GM10248 (cell line): ENCODE data around the gene LHFPL3.
A peak's percentile ranks its signal among the peaks of the same experiment; 100 is the strongest.
"Not testable (repeated sequence)": the region's sequence is repeated elsewhere in the genome, so short reads cannot be mapped to it uniquely, and the experiment has no call there.

Source experiments
- CTCF ChIA-PET: fragments of 300-600 bp; sonication (Branson Sonifier 250); formaldehyde crosslinking; extraction: SDS; loops from one replicate; lab custom pipeline; 2021; ENCODE audit warnings: antibody characterized with exemption; lab: Yijun Ruan, JAX
- POLR2A ChIA-PET: fragments of 350-650 bp; sonication (Branson Sonifier 250); formaldehyde crosslinking; extraction: SDS; loops from one replicate; lab custom pipeline; 2020; ENCODE audit warnings: antibody characterized with exemption; lab: Yijun Ruan, JAX
- DNase-seq: peaks from one replicate; pipeline ENCODE4 v3.0.0; 2012; ENCODE audit errors: extremely low spot score
- CTCF ChIP-seq: IDR thresholded peaks from 2 replicates; pipeline ENCODE4 v1.5.1; 2012; ENCODE audit warnings: mild to moderate bottlenecking, low read depth; ENCODE audit errors: extremely low read depth, missing control alignments, control extremely low read depth

LHFPL3 gene

DNA sequence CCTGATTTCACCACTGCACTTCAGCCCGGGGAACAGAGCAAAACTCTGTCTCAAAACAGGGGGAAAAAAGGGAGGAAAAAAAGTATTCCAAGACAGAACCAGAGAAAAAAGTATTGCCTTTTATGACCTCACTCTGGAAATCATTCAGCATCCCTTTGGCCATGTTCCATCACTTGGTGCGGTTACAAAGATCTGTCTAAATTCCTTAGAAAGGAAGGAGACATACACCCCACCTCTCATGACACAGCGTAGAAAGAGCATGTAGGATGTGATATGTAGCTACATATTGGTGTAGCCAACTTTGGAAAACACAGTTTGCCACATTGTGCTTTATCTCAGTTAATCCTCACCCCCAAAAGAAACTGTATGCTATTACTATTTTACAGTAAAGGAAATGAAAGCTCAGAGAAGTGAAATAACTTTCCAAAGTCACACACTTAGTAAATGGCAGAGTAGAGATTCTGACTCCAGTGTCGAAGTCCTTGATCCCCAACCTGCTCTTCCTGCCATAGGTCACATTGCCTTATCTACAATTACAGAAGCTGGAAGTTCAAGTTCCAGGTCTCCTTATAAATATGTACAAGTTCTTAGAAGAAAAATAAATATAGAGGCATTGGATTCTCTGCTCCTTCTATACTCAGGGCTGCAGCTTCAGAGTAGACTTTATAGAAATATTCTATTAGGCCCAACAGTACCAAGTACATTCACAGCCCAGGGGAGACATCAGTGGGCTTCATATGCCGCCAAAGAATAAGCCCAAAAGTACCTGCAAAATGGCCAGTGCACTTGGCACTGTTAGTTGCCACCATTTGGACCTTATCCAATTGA lies 594.0 kb downstream of the LHFPL3 start:
- CTCF ChIA-PET, result interaction anchor here (0.7 to 6.3 kb wide), 12 partner anchors 9 to 664 kb away, joined by 3 to 44 read pairs (median 4); no protein-coding TSS in a partner anchor
- TF ChIP-seq CTCF, result no peak
- no peak for DNase-seq
- POLR2A ChIA-PET, result no interaction called here

DNA sequence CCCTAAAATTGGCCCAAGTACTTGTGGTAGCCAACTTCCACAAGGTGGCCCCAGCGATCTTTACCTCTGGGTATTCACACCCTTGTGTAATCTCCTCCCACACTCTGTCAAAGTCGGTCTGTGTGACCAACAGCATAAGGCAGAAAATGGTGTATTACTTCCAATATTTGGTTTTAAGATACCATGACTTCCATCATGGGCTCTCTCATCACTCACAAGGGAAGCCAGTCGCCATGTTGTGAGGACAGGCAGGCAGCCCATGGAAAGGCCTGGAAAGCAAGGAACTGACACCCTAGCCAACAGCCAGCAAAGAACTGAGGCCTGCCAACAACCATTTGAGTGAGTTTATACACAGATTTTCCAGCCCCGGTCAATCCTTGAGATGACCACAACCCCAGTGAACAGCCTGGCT lies 594.6 kb downstream of the LHFPL3 start:
- POLR2A ChIA-PET, result no interaction called here
- CTCF ChIA-PET, result interaction anchor here (0.7 to 6.3 kb wide), 13 partner anchors 8 to 731 kb away, joined by 3 to 44 read pairs (median 4); no protein-coding TSS in a partner anchor
- DNase-seq, result peak; percentile 68
- TF ChIP-seq CTCF, result peak; percentile 76

DNA sequence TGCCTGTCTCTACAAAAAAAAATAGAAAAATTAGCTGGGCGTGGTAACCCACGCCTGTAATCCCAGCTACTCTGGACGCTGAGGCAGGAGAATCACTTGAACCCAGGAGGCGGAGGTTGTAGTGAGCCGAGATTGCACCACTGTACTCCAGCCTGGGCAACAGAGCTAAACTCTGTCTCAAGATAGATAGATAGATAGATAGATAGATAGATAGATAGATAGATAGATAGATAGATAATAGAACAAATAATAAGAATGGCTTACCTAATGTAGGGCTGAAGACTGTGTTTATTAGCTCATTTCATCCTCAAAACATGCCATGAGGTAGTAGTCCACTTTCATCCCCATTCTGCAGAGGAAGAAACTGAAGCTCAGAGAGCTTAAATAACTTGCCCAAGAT lies 597.8 kb downstream of the LHFPL3 start:
- DNase-seq, result not testable (repeated sequence)
- CTCF ChIA-PET, result interaction anchor here (1.1 to 6.3 kb wide), 5 partner anchors 16 to 694 kb away, joined by 3 to 44 read pairs (median 5); no protein-coding TSS in a partner anchor
- POLR2A ChIA-PET, result interaction anchor here (0.5 to 3.4 kb wide), 3 partner anchors 15 to 100 kb away, joined by 5 to 23 read pairs (median 6); no protein-coding TSS in a partner anchor

DNA sequence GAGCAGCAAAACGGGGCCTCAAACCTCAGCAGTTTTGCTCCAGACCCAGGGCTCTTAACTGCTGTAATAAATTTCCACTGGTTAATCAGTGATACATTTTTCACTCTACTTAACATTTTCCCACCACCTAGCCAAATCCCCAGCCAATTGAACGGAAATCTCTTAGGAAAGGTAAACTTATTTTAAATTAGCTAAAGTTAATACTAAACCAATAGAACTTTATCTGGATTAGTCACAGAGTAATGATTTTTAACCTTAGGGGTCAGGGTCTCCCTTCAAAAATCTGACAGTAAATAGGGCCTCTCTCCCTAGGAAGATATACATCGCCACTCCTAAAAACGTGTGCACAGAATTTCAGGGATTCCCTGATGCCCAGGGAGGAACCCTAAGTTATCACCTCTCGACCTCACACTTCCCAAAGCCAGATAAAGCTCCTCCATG lies 598.2 kb downstream of the LHFPL3 start:
- no peak for DNase-seq
- TF ChIP-seq CTCF, result no peak
- CTCF ChIA-PET, result interaction anchor here (1.0 to 6.3 kb wide), 7 partner anchors 7 to 695 kb away, joined by 3 to 44 read pairs (median 5); no protein-coding TSS in a partner anchor
- POLR2A ChIA-PET, result interaction anchor here (0.5 to 3.4 kb wide), 3 partner anchors 14 to 100 kb away, joined by 5 to 23 read pairs (median 6); no protein-coding TSS in a partner anchor

DNA sequence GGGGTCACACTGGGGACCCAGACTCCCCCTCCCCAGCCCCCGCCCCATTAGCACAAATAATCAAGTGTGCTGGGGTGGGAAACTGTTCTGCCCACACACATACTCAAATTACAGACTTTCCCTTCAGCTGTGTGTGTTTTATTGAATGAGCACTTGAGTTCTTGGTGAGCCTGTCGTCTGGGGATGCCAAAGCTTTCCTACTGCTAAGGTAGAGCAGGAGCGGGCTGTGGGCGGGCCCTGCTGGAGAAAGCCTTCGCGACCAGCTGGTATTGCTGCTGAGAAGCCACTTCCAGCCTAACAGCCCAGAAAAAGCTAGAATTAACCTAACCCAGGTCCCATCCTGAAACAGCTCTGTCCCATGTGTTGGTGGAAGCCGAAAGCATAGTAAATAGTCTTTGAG lies 598.7 kb downstream of the LHFPL3 start:
- POLR2A ChIA-PET, result interaction anchor here (3.4 kb wide), 1 partner anchor 14 kb away, joined by 23 read pairs; no protein-coding TSS in a partner anchor

DNA sequence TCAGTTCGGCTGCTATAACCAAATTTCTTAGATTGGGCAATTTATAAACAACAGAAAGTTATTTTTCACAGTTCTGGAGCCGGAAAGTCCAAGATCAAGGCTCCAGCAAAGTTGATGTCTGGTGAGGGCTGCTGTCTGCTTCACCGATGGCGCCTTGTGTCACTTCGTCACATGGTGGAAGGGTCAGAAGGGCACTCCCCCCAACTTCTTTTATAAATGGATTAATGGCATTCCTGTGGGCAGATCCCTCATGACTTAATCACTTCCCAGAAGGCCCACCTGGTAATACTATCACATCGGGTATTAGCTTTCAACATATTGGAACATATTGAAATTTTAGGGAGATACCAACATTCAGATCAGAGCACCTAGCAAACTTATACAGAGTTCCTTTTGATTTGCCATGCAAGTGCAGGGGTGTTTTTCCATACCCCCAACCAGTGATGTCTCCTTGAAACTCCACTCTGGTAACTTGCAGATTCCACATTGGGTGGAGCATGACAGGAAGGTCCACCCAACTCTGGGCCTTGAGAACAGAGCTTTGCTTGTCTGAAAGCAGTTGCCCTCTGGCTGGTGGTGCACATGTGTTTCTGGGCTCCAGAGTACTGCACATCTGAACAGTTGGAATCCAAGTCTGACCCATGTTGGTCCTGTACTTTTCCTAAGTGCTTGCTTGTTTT lies 600.5 kb downstream of the LHFPL3 start:
- ChIA-PET POLR2A (no interaction called here), CTCF (interaction anchor here (1.4 to 2.2 kb wide), 5 partner anchors 10 to 52 kb away, joined by 3 to 17 read pairs (median 4); no protein-coding TSS in a partner anchor)
- no peak for DNase-seq
- TF ChIP-seq CTCF, result no peak

More for the DNA sequence above, 598.7 kb downstream of the LHFPL3 start:
- no peak for TF ChIP-seq CTCF
- DNase-seq, result no peak
- CTCF ChIA-PET, result interaction anchor here (1.0 to 6.3 kb wide), 8 partner anchors 8 to 695 kb away, joined by 3 to 44 read pairs (median 4); no protein-coding TSS in a partner anchor
